ENCODE results near the gene R3HCC1L. TPM values are rescaled to one million over a fixed set of nuclear protein-coding genes. Genes with fewer than 3 reads are reported as not detected.

The R3HCC1L gene
- total and polyA plus RNA-seq, 9 of the 15 experiments (the other 6 are each of a cell fraction or from before 2014, with no cell fraction given), result 9.1 to 17.8 (median 12.6) TPM

GRCh38 chr10:98236862-98237261 is 102.4 kb downstream of the R3HCC1L start (continued):
- no peak for TF ChIP-seq MEF2A (IDR thresholded peaks at IDR 0.05; ENCODE audit: control insufficient read depth, low read depth, low read length)
- no peak for TF ChIP-seq CHAMP1 (IDR thresholded peaks at IDR 0.05)
- TF ChIP-seq POLR3A (IDR thresholded peaks at IDR 0.05; ENCODE audit: borderline replicate concordance, extremely low read depth, insufficient read depth, insufficient read length), result no peak
- TF ChIP-seq FOXM1 (IDR thresholded peaks at IDR 0.05; ENCODE audit: low read depth), result peak; percentile 85
- TF ChIP-seq FOXM1 (CRISPR knock-in tag; IDR thresholded peaks at IDR 0.05; ENCODE audit: low read depth), result no peak
- peak; percentile 57 to 59; a peak in 3 of 4 replicates for TF ChIP-seq KDM1A (IDR thresholded peaks at IDR 0.05)
- no peak for TF ChIP-seq ZNF212 (CRISPR knock-in tag; IDR thresholded peaks at IDR 0.05)
- TF ChIP-seq ZNF830 (CRISPR knock-in tag; IDR thresholded peaks at IDR 0.05), result no peak
- TF ChIP-seq MCM5 (IDR thresholded peaks at IDR 0.05; ENCODE audit: low read depth), result no peak
- peak; percentile 41; the same call in 1 of the 2 replicates for TF ChIP-seq PKNOX1 (IDR thresholded peaks at IDR 0.05)
- peak; percentile 78; the same call in 1 of the 2 replicates for TF ChIP-seq ARID3A (IDR thresholded peaks at IDR 0.05; ENCODE audit: borderline replicate concordance, low read depth, low read length)
- peak; percentile 78 to 83 for TF ChIP-seq FOXK2 (conservative IDR thresholded peaks at IDR 0.05 in 1 of 2, IDR thresholded peaks at IDR 0.05 in 1 of 2; ENCODE audit: low read depth in 2 of 2)
- TF ChIP-seq ADNP (tag; IDR thresholded peaks at IDR 0.05), result 0 out of 2 replicates have a peak, but pooled peaks have one; percentile 46
- TF ChIP-seq MAX (CRISPR knock-in tag; IDR thresholded peaks at IDR 0.05), result no peak
- no peak for TF ChIP-seq ZNF431 (CRISPR knock-in tag; IDR thresholded peaks at IDR 0.05)
- TF ChIP-seq RBM34 (IDR thresholded peaks at IDR 0.05; ENCODE audit: borderline replicate concordance, insufficient read depth, low read length), result no peak
- no peak for TF ChIP-seq USF2 (CRISPR knock-in tag; IDR thresholded peaks at IDR 0.05)
- TF ChIP-seq E4F1 (CRISPR knock-in tag; IDR thresholded peaks at IDR 0.05; ENCODE audit: borderline replicate concordance), result no peak
- TF ChIP-seq CGGBP1 (CRISPR knock-in tag; IDR thresholded peaks at IDR 0.05), result no peak
- TF ChIP-seq ZNF324 (CRISPR knock-in tag; IDR thresholded peaks at IDR 0.05), result no peak
